ENCODE data around the gene LPAR3. TPM values are rescaled to one million over a fixed set of nuclear protein-coding genes. Genes with fewer than 3 reads are reported as not detected.

Gene LPAR3
- polyA plus RNA-seq, 3 donors, result not detected

DNA sequence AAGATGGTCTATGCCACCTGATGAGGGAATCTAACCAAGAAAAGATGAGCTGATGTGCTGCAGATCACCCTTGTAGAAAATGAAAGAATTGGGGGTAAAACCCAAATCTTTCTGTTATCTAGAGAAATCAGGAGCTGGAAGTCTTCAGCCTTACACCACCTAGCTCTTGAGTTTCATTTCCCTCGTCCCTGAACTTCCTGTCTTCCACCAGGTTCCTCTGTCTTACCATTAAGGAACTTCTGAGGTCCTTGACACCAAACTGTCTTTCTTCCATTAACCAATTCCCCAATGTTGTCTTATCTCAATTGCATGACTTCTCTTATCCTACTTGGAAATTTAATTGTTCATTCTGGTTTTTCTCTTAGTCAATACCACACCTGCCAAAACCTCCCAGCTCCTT is 31.5 kb downstream of the LPAR3 start:
- H3K4me3 ChIP-seq (replicated peaks in 1 of 3; ENCODE audit: low read depth in 2 of 3, low read length in 3 of 3), result no peak overlapping the region
- Mint-ChIP-seq H3K4me3 (no peak overlapping the region), H3K9me3 (peaks cover 0 to 7% (median 0%) of the 10 kb centered on the region in 7 donors), H3K4me1 (peaks cover 8% of the 10 kb centered on the region), H3K27me3 (ENCODE audit: low read depth in 3 of 3) (peaks cover under 1 to 8% (median 8%) of the 10 kb centered on the region in 3 donors), H3K27ac (peak overlapping the region in 5 of 7 donors; percentile 4 to 73 (median 60)), H3K36me3 (no peaks in the 10 kb centered on the region)
- H3K9me3 ChIP-seq (replicated peaks in 1 of 2; ENCODE audit: control insufficient read depth in 1 of 2, insufficient read depth in 1 of 2, low read length in 2 of 2), result no peaks in the 10 kb centered on the region
- H2AFZ ChIP-seq (ENCODE audit: insufficient read depth, low read depth, low read length, poor library complexity, severe bottlenecking), result no peak overlapping the region
- H3K9ac ChIP-seq (ENCODE audit: insufficient read depth, low read length, poor library complexity, severe bottlenecking), result no peak overlapping the region
- intact Hi-C loops (cut with micrococcal nuclease), result no loop called here
- no peaks in the 10 kb centered on the region for H4K20me1 ChIP-seq (ENCODE audit: insufficient read depth, low read length)
- WGBS (ENCODE audit: insufficient coverage), result 0% methylated on average over 1 of the region's 1 CpG
- no peaks in the 10 kb centered on the region for H3K36me3 ChIP-seq (replicated peaks in 1 of 2; ENCODE audit: control insufficient read depth in 1 of 2, insufficient read depth in 2 of 2, low read length in 2 of 2)
- peak; percentile 21 to 68 (median 67) for DNase-seq
- no peaks in the 10 kb centered on the region for H3K79me2 ChIP-seq (ENCODE audit: insufficient read depth, low read length)
- H3K4me1 ChIP-seq (ENCODE audit: control insufficient read depth in 1 of 2, insufficient read depth in 2 of 2, low read length in 2 of 2), result peaks cover 11 to 15% of the 10 kb centered on the region in 2 donors
- H3K27me3 ChIP-seq (ENCODE audit: control insufficient read depth in 2 of 2, insufficient read depth in 2 of 2, low read length in 2 of 2), result peaks cover 0 to 3% of the 10 kb centered on the region in 2 donors
- H3K27ac ChIP-seq (ENCODE audit: low read depth in 1 of 2, low read length in 2 of 2), result no peak overlapping the region
- no peak for TF ChIP-seq CTCF (IDR thresholded peaks at IDR 0.05)
- no peak overlapping the region for H3K4me2 ChIP-seq (replicated peaks; ENCODE audit: extremely low read depth, low read length, poor library complexity, severe bottlenecking)

DNA sequence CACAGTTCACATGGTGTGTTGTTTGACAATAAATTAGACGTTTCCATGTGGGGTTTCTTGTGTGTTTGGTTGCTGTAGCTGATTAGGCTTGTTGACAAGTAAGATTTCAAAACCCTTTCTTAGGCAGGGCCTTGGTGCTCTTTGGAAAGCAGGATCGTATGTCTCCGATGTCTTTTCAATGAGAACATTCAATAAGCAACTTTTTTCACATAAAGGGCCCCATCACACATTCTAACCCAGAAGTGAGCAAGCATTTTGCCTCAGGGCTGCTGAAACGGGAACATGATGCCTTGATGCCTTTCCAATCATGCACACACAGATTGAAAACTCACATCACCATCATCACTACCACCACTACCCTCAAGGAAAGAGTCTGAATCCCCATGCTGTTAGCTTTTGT is 33.1 kb downstream of the LPAR3 start:
- H3K9me3 ChIP-seq (replicated peaks in 1 of 2; ENCODE audit: control insufficient read depth in 1 of 2, insufficient read depth in 1 of 2, low read length in 2 of 2), result no peaks in the 10 kb centered on the region
- intact Hi-C loops (cut with micrococcal nuclease), result no loop called here
- H3K9ac ChIP-seq (ENCODE audit: insufficient read depth, low read length, poor library complexity, severe bottlenecking), result no peak overlapping the region
- no peaks in the 10 kb centered on the region for H3K79me2 ChIP-seq (ENCODE audit: insufficient read depth, low read length)
- H3K27me3 ChIP-seq (ENCODE audit: control insufficient read depth in 2 of 2, insufficient read depth in 2 of 2, low read length in 2 of 2), result peaks cover 0 to 3% of the 10 kb centered on the region in 2 donors
- peaks cover 2 to 11% (median 10%) of the 10 kb centered on the region in 3 donors for H3K27me3 Mint-ChIP-seq (ENCODE audit: low read depth in 3 of 3)
- H3K36me3 Mint-ChIP-seq, result peaks cover 1 to 3% of the 10 kb centered on the region in 2 donors
- H3K4me2 ChIP-seq (replicated peaks; ENCODE audit: extremely low read depth, low read length, poor library complexity, severe bottlenecking), result no peak overlapping the region
- H3K27ac ChIP-seq (ENCODE audit: low read depth in 1 of 2, low read length in 2 of 2), result no peak overlapping the region
- WGBS (ENCODE audit: insufficient coverage), result 97% methylated on average over 3 of the region's 4 CpGs
- peaks cover 0 to 4% (median under 1%) of the 10 kb centered on the region in 7 donors for H3K9me3 Mint-ChIP-seq
- no peak overlapping the region for H3K4me3 ChIP-seq (replicated peaks in 1 of 3; ENCODE audit: low read depth in 2 of 3, low read length in 3 of 3)
- H3K4me1 ChIP-seq (ENCODE audit: control insufficient read depth in 1 of 2, insufficient read depth in 2 of 2, low read length in 2 of 2), result peaks cover 15 to 19% of the 10 kb centered on the region in 2 donors
- H3K4me1 Mint-ChIP-seq, result peaks cover 19% of the 10 kb centered on the region
- H3K4me3 Mint-ChIP-seq, result no peak overlapping the region
- no peak overlapping the region for H3K27ac Mint-ChIP-seq
- DNase-seq, result no peak
- no peak overlapping the region for H2AFZ ChIP-seq (ENCODE audit: insufficient read depth, low read depth, low read length, poor library complexity, severe bottlenecking)
- no peaks in the 10 kb centered on the region for H4K20me1 ChIP-seq (ENCODE audit: insufficient read depth, low read length)
- TF ChIP-seq CTCF (IDR thresholded peaks at IDR 0.05), result no peak
- H3K36me3 ChIP-seq (replicated peaks in 1 of 2; ENCODE audit: control insufficient read depth in 1 of 2, insufficient read depth in 2 of 2, low read length in 2 of 2), result no peaks in the 10 kb centered on the region

All from CD14-positive monocyte (primary cell).